GM12878 (cell line): ENCODE measurements around the gene AGAP1. TPM values are rescaled to one million over a fixed set of nuclear protein-coding genes. Genes with fewer than 3 reads are reported as not detected.

Experiments
- ATAC-seq: fragments of 200-7000 bp; cut with Tn5 transposase; 3 replicates; pipeline ENCODE4 v1.9.1; 2020; ENCODE audit warnings: mild to moderate bottlenecking, moderate library complexity
- BruUV-seq: library from RNA; stranded (reverse); fragments of 400-500 nt; replicated peaks from 2 replicates; lab custom pipeline; 2021; lab: Mats Ljungman, UMichigan
- CTCF ChIA-PET: fragments of 300-600 bp; sonication (Branson Sonifier 250); formaldehyde crosslinking; extraction: SDS; loops from one replicate; lab custom pipeline; 2021; ENCODE audit warnings: inconsistent platforms; lab: Yijun Ruan, JAX
- POLR2A ChIA-PET: fragments of 350-600 bp; formaldehyde crosslinking; extraction: SDS; loops from one replicate; lab custom pipeline; 2021; ENCODE audit warnings: inconsistent platforms; lab: Charles Lee
- RAD21 ChIA-PET: fragments of 300-600 bp; sonication (Branson Sonifier 250); formaldehyde crosslinking; loops from one replicate; lab custom pipeline; 2023; ENCODE audit warnings: antibody characterized with exemption; ENCODE audit not compliant: unreplicated experiment; lab: Charles Lee
- SMC1A ChIA-PET: fragments of 300-600 bp; sonication (Branson Sonifier 250); formaldehyde crosslinking; loops from one replicate; lab custom pipeline; 2023; ENCODE audit not compliant: unreplicated experiment, uncharacterized antibody; lab: Charles Lee
- DNase-seq: peaks from one replicate; pipeline ENCODE4 v3.0.0-alpha.2; 2011; ENCODE audit warnings: low read depth, low spot score
- FAIRE-seq: peaks from 3 replicates; lab custom pipeline; 2011; peaks lifted over from hg19 to GRCh38; lab: Jason Lieb, UNC
- H2AFZ ChIP-seq: 2 replicates; pipeline ENCODE4 v1.6.0; 2011; ENCODE audit warnings: low read depth, low read length, control low read depth; ENCODE audit not compliant: control insufficient read depth
- H3K27ac ChIP-seq: 2 replicates; pipeline ENCODE4 v1.5.1; 2011; ENCODE audit warnings: control low read depth; ENCODE audit not compliant: control insufficient read depth, insufficient read depth
- H3K27me3 ChIP-seq, 2 experiments: replicated peaks in 1 of 2; 2 replicates each; pipeline versions ENCODE4 v1.6.0 to v1.6.1; 2011; ENCODE audit warnings: low read length in 1 of 2; ENCODE audit not compliant: control insufficient read depth in 2 of 2, insufficient read depth in 2 of 2
- H3K36me3 ChIP-seq, 2 experiments: 2 replicates each; pipeline ENCODE4 v1.5.1; 2011; ENCODE audit warnings: low read length in 1 of 2; ENCODE audit not compliant: control insufficient read depth in 2 of 2, insufficient read depth in 2 of 2
- H3K4me1 ChIP-seq: 2 replicates; pipeline ENCODE4 v1.6.1; 2011; ENCODE audit warnings: mild to moderate bottlenecking, low read length, moderate library complexity, mixed read lengths; ENCODE audit not compliant: control insufficient read depth, insufficient read depth
- H3K4me2 ChIP-seq: 2 replicates; pipeline ENCODE4 v1.6.0; 2011; ENCODE audit warnings: control low read depth; ENCODE audit not compliant: control insufficient read depth, insufficient read depth
- H3K4me3 ChIP-seq: fragments of 200-600 bp; sonication (generic); 2 replicates; pipeline ENCODE4 v1.5.1; 2016
- H3K79me2 ChIP-seq: 2 replicates; pipeline ENCODE4 v1.6.0; 2011; ENCODE audit warnings: low read length; ENCODE audit not compliant: control insufficient read depth, insufficient read depth
- H3K9ac ChIP-seq: 2 replicates; pipeline ENCODE4 v1.8.0; 2011; ENCODE audit warnings: low read length, control low read depth, mixed read lengths; ENCODE audit not compliant: control insufficient read depth, insufficient read depth
- H3K9me3 ChIP-seq: replicated peaks from 3 replicates; pipeline ENCODE4 v1.5.1; 2011; ENCODE audit warnings: mild to moderate bottlenecking, low read length; ENCODE audit not compliant: control insufficient read depth, insufficient read depth
- H4K20me1 ChIP-seq: 2 replicates; pipeline ENCODE4 v1.6.0; 2011; ENCODE audit not compliant: control insufficient read depth, insufficient read depth
- CREB1 ChIP-seq: IDR thresholded peaks from 2 replicates; pipeline ENCODE4 v1.6.1; 2012; ENCODE audit warnings: low read depth, mild to moderate bottlenecking, inconsistent platforms
- HCFC1 ChIP-seq: fragments of 150-350 bp; IDR thresholded peaks from 2 replicates; pipeline ENCODE4 v1.6.1; 2014; ENCODE audit warnings: low read length
- WGBS: methylation state at CpG from one replicate; pipeline ENCODE4 v1.1.6; 2016; ENCODE audit warnings: low lambda C conversion rate; ENCODE audit not compliant: insufficient replicate concordance, insufficient coverage; ENCODE audit errors: missing lambda C conversion rate; 5-methylcytosine and 5-hydroxymethylcytosine counted together
- in situ Hi-C: fragments of 300-500 bp; cut with MboI; formaldehyde crosslinking; loops from 9 replicates; pipeline ENCODE4 v1.14.3; 2018; ENCODE audit warnings: mixed read lengths
- intact Hi-C: fragments of 100-400 bp; cut with micrococcal nuclease; formaldehyde crosslinking; loops from one replicate; pipeline ENCODE4 v1.14.2; 2022; ENCODE audit not compliant: unreplicated experiment
- polyA plus RNA-seq, 11 experiments: library from polyadenylated mRNA; depleted of rRNA in 4 of 11; unstranded in 6 of 11; stranded (reverse) in 5 of 11; fragments of >200 nt; fragmentation: Nextera tagmentation in 4 of 11; fragmentation: Illumina TruSeq in 1 of 11; extraction: Ambion mirVana in 4 of 11; extraction: Trizol in 1 of 11; gene quantifications; 1 replicate in 1 of 11; 2 replicates in 10 of 11; pipeline versions ENCODE4 v1.2.1 to v1.2.3, GENCODE V29; 2011 to 2016; ENCODE audit warnings: inconsistent platforms in 2 of 11, missing spikeins in 2 of 11, low read depth in 1 of 11
- total RNA-seq, 4 experiments: library from RNA; depleted of rRNA in 3 of 4; stranded (reverse); fragments of >200 nt in 3 of 4; fragmentation: Illumina TruSeq in 1 of 4; extraction: Trizol in 1 of 4; gene quantifications; 2 replicates each; pipeline versions ENCODE4 v1.2.1 to v1.2.3, GENCODE V29; 2013 to 2021
- TF ChIP-seq, protein P1 (sequence below): fragments of 450-650 bp; IDR thresholded peaks from 2 replicates; pipeline ENCODE4 v1.6.1; 2017; ENCODE audit warnings: low read depth, mild to moderate bottlenecking, moderate library complexity
- TF ChIP-seq, protein P2 (sequence below): fragments of 450-650 bp; IDR thresholded peaks from 2 replicates; pipeline ENCODE4 v1.6.1; 2017; ENCODE audit warnings: mild to moderate bottlenecking, low read depth, inconsistent platforms; ENCODE audit not compliant: poor library complexity, severe bottlenecking
- TF ChIP-seq, protein P3 (sequence below): fragments of 450-650 bp; IDR thresholded peaks from 2 replicates; pipeline ENCODE4 v1.6.1; 2014; ENCODE audit warnings: mild to moderate bottlenecking

Gene AGAP1
- total and polyA plus RNA-seq, 10 of the 15 experiments (the other 5 are each of a cell fraction or from before 2014, with no cell fraction given) = 0.05 to 0.15 (median 0.06) TPM; not detected in 7

DNA sequence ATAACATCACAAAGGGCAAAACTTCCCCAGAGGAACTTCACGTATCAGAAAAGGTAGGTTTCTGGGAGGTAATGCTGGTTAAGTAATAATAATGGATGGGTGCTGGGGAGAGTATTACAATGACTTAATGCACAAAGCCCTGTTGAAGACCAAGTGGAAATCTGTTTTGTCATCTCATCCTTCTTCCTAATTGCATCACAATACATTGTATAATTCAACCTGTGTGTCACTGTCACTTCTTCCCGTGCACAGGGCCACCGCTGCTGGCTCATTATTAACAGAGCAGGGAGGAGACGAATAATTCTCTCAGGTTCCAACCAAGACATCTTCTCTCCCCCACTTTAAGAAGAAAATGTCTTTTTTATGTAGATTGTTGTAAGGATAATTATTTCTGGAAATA is 290.9 kb downstream of the AGAP1 start (continued):
- TF ChIP-seq, protein P1, sequence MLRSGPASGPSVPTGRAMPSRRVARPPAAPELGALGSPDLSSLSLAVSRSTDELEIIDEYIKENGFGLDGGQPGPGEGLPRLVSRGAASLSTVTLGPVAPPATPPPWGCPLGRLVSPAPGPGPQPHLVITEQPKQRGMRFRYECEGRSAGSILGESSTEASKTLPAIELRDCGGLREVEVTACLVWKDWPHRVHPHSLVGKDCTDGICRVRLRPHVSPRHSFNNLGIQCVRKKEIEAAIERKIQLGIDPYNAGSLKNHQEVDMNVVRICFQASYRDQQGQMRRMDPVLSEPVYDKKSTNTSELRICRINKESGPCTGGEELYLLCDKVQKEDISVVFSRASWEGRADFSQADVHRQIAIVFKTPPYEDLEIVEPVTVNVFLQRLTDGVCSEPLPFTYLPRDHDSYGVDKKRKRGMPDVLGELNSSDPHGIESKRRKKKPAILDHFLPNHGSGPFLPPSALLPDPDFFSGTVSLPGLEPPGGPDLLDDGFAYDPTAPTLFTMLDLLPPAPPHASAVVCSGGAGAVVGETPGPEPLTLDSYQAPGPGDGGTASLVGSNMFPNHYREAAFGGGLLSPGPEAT = no peak
- no peak for TF ChIP-seq HCFC1
- TF ChIP-seq, protein P2, sequence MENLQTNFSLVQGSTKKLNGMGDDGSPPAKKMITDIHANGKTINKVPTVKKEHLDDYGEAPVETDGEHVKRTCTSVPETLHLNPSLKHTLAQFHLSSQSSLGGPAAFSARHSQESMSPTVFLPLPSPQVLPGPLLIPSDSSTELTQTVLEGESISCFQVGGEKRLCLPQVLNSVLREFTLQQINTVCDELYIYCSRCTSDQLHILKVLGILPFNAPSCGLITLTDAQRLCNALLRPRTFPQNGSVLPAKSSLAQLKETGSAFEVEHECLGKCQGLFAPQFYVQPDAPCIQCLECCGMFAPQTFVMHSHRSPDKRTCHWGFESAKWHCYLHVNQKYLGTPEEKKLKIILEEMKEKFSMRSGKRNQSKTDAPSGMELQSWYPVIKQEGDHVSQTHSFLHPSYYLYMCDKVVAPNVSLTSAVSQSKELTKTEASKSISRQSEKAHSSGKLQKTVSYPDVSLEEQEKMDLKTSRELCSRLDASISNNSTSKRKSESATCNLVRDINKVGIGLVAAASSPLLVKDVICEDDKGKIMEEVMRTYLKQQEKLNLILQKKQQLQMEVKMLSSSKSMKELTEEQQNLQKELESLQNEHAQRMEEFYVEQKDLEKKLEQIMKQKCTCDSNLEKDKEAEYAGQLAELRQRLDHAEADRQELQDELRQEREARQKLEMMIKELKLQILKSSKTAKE = no peak
- TF ChIP-seq CREB1 = no peak

DNA sequence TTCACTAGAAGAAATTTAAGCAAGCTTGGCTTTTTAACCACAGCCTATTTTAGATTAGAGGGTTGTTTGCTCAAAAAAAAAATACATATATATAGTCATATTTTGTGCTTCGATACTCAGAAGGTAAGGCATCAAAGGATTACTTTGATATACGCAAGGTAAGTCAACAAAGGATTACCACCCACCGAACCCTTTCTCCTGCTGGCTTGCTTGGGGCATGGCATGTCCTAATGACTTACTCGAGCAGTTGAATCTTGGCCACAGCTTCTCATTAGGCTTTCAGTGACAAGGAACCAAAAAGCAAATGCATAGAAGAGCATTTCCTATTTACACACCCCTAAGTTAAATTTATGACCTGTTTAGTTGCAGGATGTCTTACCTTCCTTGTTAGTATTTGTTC is 295.7 kb downstream of the AGAP1 start:
- CTCF ChIA-PET = interaction anchor here (1.0 to 1.4 kb wide), 3 partner anchors 10 to 388 kb away, joined by 3 read pairs; no protein-coding TSS in a partner anchor
- POLR2A ChIA-PET = no interaction called here
- BruUV-seq = no TSS peak
- H3K27me3 ChIP-seq = no peaks in the 10 kb centered on the region; a peak in 1 of 4 replicates
- no peak overlapping the region for H3K4me2 ChIP-seq
- no peak for DNase-seq
- no peaks in the 10 kb centered on the region for H3K9me3 ChIP-seq
- in situ Hi-C loops = no loop called here
- no peaks in the 10 kb centered on the region for H4K20me1 ChIP-seq
- no peak overlapping the region for H2AFZ ChIP-seq
- RAD21 ChIA-PET = no interaction called here
- no peaks in the 10 kb centered on the region for H3K79me2 ChIP-seq
- intact Hi-C loops = no loop called here
- H3K4me1 ChIP-seq = no peaks in the 10 kb centered on the region
- WGBS = 26% methylated on average over 4 of the region's 4 CpGs
- H3K4me3 ChIP-seq = no peak overlapping the region
- no peak overlapping the region for H3K9ac ChIP-seq
- no peak for FAIRE-seq
- TF ChIP-seq, protein P3, sequence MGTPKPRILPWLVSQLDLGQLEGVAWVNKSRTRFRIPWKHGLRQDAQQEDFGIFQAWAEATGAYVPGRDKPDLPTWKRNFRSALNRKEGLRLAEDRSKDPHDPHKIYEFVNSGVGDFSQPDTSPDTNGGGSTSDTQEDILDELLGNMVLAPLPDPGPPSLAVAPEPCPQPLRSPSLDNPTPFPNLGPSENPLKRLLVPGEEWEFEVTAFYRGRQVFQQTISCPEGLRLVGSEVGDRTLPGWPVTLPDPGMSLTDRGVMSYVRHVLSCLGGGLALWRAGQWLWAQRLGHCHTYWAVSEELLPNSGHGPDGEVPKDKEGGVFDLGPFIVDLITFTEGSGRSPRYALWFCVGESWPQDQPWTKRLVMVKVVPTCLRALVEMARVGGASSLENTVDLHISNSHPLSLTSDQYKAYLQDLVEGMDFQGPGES = no peak
- SMC1A ChIA-PET = interaction anchor here (3.6 kb wide), 1 partner anchor 10 kb away, joined by 14 read pairs; no protein-coding TSS in a partner anchor
- no peak for ATAC-seq
- H3K36me3 ChIP-seq = no peaks in the 10 kb centered on the region
- H3K27ac ChIP-seq = no peak overlapping the region
